ENCODE results near the gene P3H1.
"Not testable (repeated sequence)": the region's sequence is repeated elsewhere in the genome, so short reads cannot be mapped to it uniquely, and the experiment has no call there.

Gene P3H1

GRCh38 chr1:42769811-42770210 lies 3.0 kb upstream of the P3H1 start:
- no peak for DNase-seq

- no peak for DNase-seq
These were observed 1.3 kb upstream of the P3H1 start for GRCh38 chr1:42768172-42768571.

GRCh38 chr1:42767510-42768000 lies 727 bp upstream of the P3H1 start:
- no peak for DNase-seq

- DNase-seq: no peak
These were observed 742 bp downstream of the P3H1 start for GRCh38 chr1:42765832-42766740.

GRCh38 chr1:42765269-42765668 lies 1.6 kb downstream of the P3H1 start:
- DNase-seq: no peak

- no peak for DNase-seq
These were observed 4.6 kb downstream of the P3H1 start for GRCh38 chr1:42762269-42762668.

GRCh38 chr1:42761567-42761966 lies 5.3 kb downstream of the P3H1 start:
- no peak for DNase-seq

GRCh38 chr1:42759114-42759513 lies 7.7 kb downstream of the P3H1 start:
- no peak for DNase-seq

- DNase-seq: no peak
These were observed 8.2 kb downstream of the P3H1 start for GRCh38 chr1:42758641-42759040.

- DNase-seq: no peak
These were observed 8.9 kb downstream of the P3H1 start for GRCh38 chr1:42757892-42758275.

GRCh38 chr1:42756956-42757891 lies 9.6 kb downstream of the P3H1 start:
- DNase-seq: no peak

GRCh38 chr1:42753070-42753469 lies 13.8 kb downstream of the P3H1 start:
- no peak for DNase-seq

GRCh38 chr1:42752284-42752683 lies 14.5 kb downstream of the P3H1 start:
- no peak for DNase-seq

GRCh38 chr1:42751511-42752070 lies 15.2 kb downstream of the P3H1 start:
- not testable (repeated sequence) for DNase-seq

- DNase-seq: no peak
These were observed 16.8 kb downstream of the P3H1 start for GRCh38 chr1:42750041-42750440.

- DNase-seq: no peak
These were observed 18.1 kb downstream of the P3H1 start for GRCh38 chr1:42748461-42749410.

GRCh38 chr1:42748021-42748420 lies 18.8 kb downstream of the P3H1 start:
- no peak for DNase-seq

GRCh38 chr1:42747125-42747524 lies 19.7 kb downstream of the P3H1 start:
- no peak for DNase-seq

- no peak for DNase-seq
These were observed 20.3 kb downstream of the P3H1 start for GRCh38 chr1:42746436-42747105.

GRCh38 chr1:42745851-42746250 lies 21.0 kb downstream of the P3H1 start:
- no peak for DNase-seq

- no peak for DNase-seq
These were observed 22.7 kb downstream of the P3H1 start for GRCh38 chr1:42744148-42744413.
